T-helper 22 cell (primary cell): ENCODE results near the gene CD300H.

ENCODE experiments used
- DNase-seq: peaks from one replicate; pipeline ENCODE4 v3.0.0-alpha.2; 2020; ENCODE audit warnings: low read depth

CD300H gene

GRCh38 chr17:74567397-74567796 lies at the start of gene CD300H:
CD300H (minus strand) TSS chr17:74567509.
- DNase-seq = no peak

GRCh38 chr17:74616696-74617095 lies 49.4 kb upstream of the CD300H start:
- no peak for DNase-seq

GRCh38 chr17:74612046-74612445 lies 44.7 kb upstream of the CD300H start:
- DNase-seq = no peak

- no peak for DNase-seq
These were observed 42.8 kb upstream of the CD300H start for GRCh38 chr17:74610108-74610507.

- no peak for DNase-seq
These were observed 41.2 kb upstream of the CD300H start for GRCh38 chr17:74608511-74608910.

- no peak for DNase-seq
These were observed 39.9 kb upstream of the CD300H start for GRCh38 chr17:74607221-74607620.

GRCh38 chr17:74606050-74606449 lies 38.7 kb upstream of the CD300H start:
- DNase-seq = no peak

- DNase-seq = no peak
These were observed 38.1 kb upstream of the CD300H start for GRCh38 chr17:74605361-74605760.

- no peak for DNase-seq
These were observed 37.5 kb upstream of the CD300H start for GRCh38 chr17:74604761-74605160.

- no peak for DNase-seq
These were observed 36.9 kb upstream of the CD300H start for GRCh38 chr17:74604200-74604599.

- no peak for DNase-seq
These were observed 36.4 kb upstream of the CD300H start for GRCh38 chr17:74603746-74604145.

GRCh38 chr17:74603037-74603635 lies 35.8 kb upstream of the CD300H start:
- no peak for DNase-seq

GRCh38 chr17:74601944-74602572 lies 34.7 kb upstream of the CD300H start:
- DNase-seq = no peak

GRCh38 chr17:74599448-74599939 lies 32.2 kb upstream of the CD300H start:
- DNase-seq = no peak

GRCh38 chr17:74599023-74599399 lies 31.7 kb upstream of the CD300H start:
- no peak for DNase-seq

- DNase-seq = no peak
These were observed 31.2 kb upstream of the CD300H start for GRCh38 chr17:74598346-74599022.

GRCh38 chr17:74597069-74597790 lies 29.9 kb upstream of the CD300H start:
- DNase-seq = no peak

- DNase-seq = no peak
These were observed 27.9 kb upstream of the CD300H start for GRCh38 chr17:74595037-74595750.

GRCh38 chr17:74592087-74592990 lies 25.0 kb upstream of the CD300H start, which contains the start of gene CD300LD:
CD300LD (minus strand) TSS chr17:74592283; CDS start chr17:74592202, 81 bp downstream.
- no peak for DNase-seq

GRCh38 chr17:74591503-74591902 lies 24.2 kb upstream of the CD300H start:
- no peak for DNase-seq

- DNase-seq = no peak
These were observed 18.4 kb upstream of the CD300H start for GRCh38 chr17:74585711-74586110.
